Stimulated activated CD4-positive, alpha-beta T cell treated with anti-CD3 and anti-CD28 coated beads, Interleukin-2, amount 100 ng/mL, for 24 hours (primary cell): ENCODE results near the gene TMEM72.

Experiments
- DNase-seq, 2 donors: peaks; one replicate each; pipeline ENCODE4 v3.0.0-alpha.2; 2020

TMEM72 gene

GRCh38 chr10:44956717-44957706, 45.9 kb downstream of the TMEM72 start:
- DNase-seq, result no peak

GRCh38 chr10:44958196-44958897, 47.2 kb downstream of the TMEM72 start:
- no peak for DNase-seq

DNA sequence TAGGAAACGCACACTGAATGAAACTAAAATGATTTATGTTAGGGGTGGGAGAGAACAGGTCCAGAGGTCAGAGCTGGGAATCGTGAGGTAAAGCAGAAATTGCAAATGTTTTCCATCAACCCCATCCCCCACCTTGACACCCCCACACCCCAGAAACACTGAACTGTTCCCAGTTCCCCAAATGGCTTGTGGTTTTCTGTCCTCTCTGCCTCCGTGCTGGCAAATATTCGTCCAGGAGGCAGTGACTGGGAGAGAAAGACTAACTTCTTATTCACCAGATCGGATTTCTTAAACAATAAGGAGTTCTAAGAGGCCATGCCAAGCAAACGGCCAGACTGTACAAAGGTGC, 47.7 kb downstream of the TMEM72 start:
- no peak for DNase-seq

GRCh38 chr10:44959247-44960087, 48.3 kb downstream of the TMEM72 start, which contains the start of gene RASSF4:
RASSF4 (plus strand) TSS chr10:44959802; CDS start chr10:44970203, 10,401 bp downstream.
- DNase-seq, result peak; percentile 94 to 95

- no peak for DNase-seq
Observed at GRCh38 chr10:44960088-44960460, 48.9 kb downstream of the TMEM72 start.

GRCh38 chr10:44960482-44961229, 49.5 kb downstream of the TMEM72 start:
- DNase-seq, result no peak

DNA sequence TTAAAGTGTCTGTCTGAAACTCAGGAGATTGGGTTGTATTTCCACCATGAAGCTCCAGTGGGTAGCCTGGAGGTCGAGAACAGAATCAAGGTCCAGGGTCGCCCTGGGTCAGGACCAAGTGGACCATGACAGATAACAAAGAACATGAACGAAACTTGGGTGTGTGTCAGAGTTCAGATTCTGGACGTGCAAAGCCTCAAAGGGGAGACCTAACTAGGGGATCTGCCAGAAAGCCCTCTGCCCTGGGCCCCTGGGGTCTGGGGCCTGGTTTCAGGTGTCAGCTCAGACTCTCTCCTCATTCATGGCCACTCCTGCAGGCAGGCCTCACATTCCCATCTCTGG, 50.1 kb downstream of the TMEM72 start:
- no peak for DNase-seq

- no peak for DNase-seq
Observed at GRCh38 chr10:44961931-44962750, 51.0 kb downstream of the TMEM72 start.

DNA sequence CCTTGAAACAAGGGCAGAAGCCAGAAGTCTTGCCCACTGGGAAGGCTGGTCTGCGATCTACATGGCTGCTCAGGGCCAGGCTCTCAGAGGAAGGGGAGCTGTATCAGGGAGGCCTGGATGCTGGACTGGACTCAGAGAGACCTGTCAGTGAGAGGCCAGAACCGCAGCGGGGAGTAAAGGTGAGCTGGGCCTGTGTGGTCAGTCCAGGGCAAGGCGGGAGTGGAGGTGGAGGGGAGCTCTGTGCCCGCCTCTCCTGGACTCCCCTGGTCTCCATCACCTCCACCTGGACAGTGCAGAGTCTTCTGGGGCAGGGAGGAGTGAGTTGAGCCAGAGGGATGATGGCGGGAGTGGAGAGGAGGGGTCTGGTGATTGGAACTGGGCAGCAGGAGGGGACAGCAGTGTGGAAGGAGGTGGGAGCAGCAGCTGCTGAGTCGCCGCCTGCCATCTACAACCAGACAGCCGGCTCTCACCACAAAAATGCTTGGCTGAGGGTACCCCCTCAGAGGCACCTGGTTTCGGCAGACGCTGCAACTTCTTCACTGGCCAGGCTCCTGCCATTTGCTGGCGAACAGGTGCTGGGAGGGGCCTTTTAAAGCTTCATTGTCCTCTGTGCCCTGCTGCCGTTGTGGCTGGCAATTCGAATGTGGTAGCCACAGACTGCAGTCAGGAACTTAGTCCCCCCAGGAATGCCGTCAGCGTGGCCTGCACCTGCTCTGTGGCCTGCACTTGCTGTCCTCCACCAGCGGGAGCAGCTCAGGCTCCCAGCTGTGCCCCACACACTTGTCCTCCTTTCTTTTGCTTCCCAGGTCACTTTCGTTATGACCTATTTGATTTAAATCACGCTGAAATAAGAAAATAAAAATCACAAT, 52.0 kb downstream of the TMEM72 start:
- DNase-seq, result no peak

DNA sequence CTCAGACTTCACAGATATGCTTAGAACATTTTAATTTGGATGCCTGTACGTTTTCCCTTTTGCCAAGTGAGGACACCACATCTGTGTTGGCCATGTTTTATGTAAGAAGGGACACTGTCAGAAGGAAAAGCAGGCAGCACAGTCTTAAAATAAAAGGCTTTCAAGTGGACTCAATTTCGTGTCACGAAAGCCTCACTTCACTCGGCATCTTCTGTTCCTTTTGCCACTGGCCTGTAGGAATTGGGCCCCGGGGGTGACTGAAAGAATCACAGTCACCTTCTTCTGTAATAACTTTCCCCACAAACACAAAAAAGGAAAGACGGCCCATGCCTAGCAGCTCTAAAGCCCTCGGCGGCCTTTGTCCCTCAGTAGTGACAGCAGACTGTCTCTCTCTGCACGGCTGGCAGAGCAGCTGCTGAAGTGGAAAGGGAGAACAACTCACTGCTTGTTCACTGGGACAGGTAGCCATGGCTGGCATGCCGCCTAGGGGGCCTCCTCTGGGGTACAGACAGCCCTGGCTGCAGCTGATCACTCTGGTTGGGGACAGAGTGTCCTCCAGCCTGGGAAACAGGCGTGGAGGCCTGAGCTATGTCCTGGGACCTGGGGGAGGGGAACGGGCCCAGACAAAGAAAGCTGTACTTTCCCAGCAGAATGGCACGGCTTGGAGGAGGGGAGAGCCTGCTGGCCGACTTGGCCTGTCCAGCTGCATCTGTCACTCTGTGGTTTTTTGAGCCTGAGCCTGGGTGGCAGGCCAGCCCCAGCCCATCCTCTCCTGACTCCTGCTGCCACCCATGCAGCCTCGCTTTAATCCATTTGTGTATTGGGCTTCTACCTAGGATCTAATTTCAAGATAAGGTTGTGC, 52.9 kb downstream of the TMEM72 start:
- no peak for DNase-seq

GRCh38 chr10:44965104-44965503, 54.0 kb downstream of the TMEM72 start:
- DNase-seq, result no peak

- no peak for DNase-seq
Observed at GRCh38 chr10:44965651-44966097, 54.5 kb downstream of the TMEM72 start.

- DNase-seq, result no peak
Observed at GRCh38 chr10:44966129-44966815, 55.1 kb downstream of the TMEM72 start.

- no peak for DNase-seq
Observed at GRCh38 chr10:44966816-44967509, 55.8 kb downstream of the TMEM72 start.

- no peak for DNase-seq
Observed at GRCh38 chr10:44967616-44968015, 56.5 kb downstream of the TMEM72 start.

DNA sequence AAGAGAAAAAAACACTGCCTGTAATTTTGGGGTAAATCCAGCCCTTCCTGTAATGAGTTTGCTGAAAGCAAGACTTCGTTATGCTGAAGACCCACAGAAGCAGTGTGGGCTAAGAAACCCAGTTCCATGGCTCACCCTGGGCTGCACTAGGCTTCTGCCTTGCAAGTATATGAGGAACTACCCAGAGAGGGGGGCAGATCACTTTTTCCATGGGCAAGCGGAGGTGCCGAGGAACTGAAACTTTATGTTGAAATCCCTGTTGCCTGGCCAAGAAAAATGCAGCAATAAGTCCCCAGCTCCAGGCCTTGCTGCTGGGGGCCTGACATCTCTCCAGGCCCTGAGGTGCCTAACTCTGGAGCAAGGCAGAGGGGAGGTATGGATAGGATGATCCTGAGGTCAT, 57.0 kb downstream of the TMEM72 start:
- DNase-seq, result no peak

GRCh38 chr10:44968500-44969400, 57.6 kb downstream of the TMEM72 start:
- DNase-seq, result no peak
